Muscle of back (tissue), 11 donors: ENCODE measurements around the gene FBXL12. TPM values are rescaled to one million over a fixed set of nuclear protein-coding genes. Genes with fewer than 3 reads are reported as not detected.
"Not testable (repeated sequence)": the region's sequence is repeated elsewhere in the genome, so short reads cannot be mapped to it uniquely, and the experiment has no call there.

Source experiments
- DNase-seq, 3 donors: peaks; one replicate each; pipeline versions ENCODE4 v3.0.0 to v3.0.0-alpha.2; 2013
- polyA plus RNA-seq, 10 donors: library from polyadenylated mRNA; unstranded; fragments of 120-200 nt; gene quantifications; one replicate each; pipeline ENCODE4 v1.2.1, GENCODE V29; 2013; ENCODE audit not compliant: insufficient read length in 10 of 10

Gene FBXL12
- polyA plus RNA-seq, 10 donors: 22.8 to 30.1 (median 26.8) TPM

GRCh38 chr19:9843626-9844273, 24.9 kb upstream of the FBXL12 start:
- not testable (repeated sequence) for DNase-seq

- no peak for DNase-seq
Measured at GRCh38 chr19:9842834-9843625, 24.2 kb upstream of the FBXL12 start.

DNA sequence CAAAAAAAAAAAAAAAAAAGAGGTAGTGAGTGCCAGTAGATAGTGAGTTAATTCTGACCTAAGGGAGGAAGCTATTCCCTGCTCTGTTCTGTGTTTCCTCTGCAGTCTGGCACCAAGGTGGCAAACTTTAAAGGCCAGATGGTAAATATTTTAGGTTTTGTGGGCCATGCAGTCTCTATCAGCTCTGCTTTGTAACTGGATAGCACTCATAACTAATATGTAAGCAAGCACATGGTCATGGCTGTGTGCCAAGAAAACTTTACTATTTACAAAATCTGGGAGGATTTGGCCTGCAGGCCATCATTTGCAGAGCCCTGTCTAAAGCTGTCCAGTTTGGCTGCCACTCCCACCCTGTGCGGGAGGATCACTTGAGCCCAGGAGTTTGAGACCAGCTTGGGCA, 20.5 kb upstream of the FBXL12 start:
- DNase-seq: no peak

DNA sequence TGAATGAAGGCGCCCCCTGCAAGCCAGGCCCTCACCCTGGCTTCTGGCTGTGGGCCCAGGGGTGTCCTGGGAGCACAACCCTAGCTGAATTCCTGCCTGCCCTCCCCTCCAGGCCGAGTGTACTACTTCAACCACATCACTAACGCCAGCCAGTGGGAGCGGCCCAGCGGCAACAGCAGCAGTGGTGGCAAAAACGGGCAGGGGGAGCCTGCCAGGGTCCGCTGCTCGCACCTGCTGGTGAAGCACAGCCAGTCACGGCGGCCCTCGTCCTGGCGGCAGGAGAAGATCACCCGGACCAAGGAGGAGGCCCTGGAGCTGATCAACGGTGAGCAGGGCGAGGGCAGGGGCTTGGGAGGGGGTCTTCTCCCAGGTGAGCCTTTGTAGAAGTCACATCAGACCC, 19.4 kb upstream of the FBXL12 start:
- no peak for DNase-seq

GRCh38 chr19:9836021-9836420, 17.1 kb upstream of the FBXL12 start:
- no peak for DNase-seq

- no peak for DNase-seq
Measured at GRCh38 chr19:9835507-9835949, 16.6 kb upstream of the FBXL12 start.

DNA sequence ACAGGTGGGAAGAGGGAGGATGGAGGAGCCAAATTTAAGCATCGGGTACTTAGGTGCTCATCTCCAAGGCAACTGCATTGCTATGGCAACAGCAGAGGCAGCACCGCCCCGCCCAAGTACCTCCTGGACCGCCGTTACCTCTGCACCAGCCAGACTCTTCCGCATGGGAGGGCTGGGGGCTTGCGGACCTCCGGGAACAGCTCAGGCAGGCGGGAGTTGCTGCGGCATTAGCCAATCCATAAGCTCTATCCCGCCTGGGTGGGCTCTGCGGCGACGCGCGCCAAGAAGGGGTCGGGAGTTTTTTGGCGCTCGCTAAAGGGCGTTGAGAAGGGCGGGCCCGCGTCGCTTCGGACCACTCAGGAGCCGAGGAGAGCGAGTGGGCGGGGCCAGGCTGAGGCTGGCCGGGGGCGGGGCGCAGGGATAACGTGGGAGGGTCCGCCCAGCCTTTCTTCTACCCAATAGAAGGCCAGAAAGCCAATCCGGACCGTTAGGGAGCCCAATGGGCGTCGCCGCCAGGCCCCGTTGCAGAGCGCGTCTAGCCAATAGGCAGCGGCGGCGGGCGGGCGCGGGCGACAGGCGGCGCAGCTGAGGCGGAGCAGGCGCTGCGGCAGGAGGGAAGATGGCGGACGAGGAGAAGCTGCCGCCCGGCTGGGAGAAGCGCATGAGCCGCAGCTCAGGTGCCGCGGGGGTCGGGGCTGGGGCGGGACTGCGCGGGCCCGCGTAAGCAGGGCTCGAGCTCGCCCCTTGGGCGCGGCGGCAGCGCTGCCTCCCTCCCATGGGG, 16.0 kb upstream of the FBXL12 start, which contains the start of gene PIN1:
Gene PIN1 (plus strand): TSS at position 593 of the 781 bp plus-strand sequence. CDS start 27 bp downstream, at position 620.
- peak; percentile 99 to 100 (median 99) for DNase-seq

DNA sequence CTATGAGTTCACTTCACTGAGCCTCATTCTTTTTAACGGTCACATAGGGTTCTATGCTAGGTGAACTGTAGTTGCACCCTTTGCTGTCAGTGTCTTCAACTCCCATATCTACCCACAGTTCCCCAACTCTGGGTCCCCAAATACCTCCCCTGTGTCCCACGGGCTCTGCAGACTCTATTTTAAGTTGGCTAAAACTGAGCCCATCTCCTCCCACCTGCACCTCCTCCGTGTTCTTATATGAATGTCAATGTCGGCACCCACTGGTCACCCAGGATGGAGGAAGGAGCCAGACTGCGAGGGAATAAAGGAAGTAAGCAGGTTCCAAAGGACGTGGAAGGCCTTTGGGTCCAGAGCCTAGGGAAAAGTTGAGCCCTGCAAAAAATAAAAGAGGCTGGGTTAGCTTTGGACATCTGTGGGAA, 15.4 kb upstream of the FBXL12 start:
- DNase-seq: no peak

DNA sequence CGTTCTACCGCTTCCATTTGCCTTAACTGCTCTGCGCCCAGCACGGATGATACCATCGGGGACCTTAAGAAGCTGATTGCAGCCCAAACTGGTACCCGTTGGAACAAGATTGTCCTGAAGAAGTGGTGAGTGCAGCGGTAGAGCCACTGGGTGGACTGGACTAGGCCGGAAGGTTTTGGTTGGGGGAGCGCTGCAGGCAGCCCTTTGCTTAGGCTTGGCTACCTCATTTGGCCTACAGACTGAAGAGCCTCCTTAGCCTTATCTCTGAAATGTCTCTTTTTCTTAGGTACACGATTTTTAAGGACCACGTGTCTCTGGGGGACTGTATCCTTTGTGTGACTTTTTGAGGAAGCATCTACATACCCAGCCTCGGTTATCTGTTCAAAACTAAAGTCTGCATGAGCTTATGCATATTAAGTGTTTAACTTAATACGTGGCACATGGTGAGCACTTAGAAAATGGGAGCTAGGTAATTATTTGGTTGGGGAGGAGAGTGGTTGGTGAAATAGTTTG, 9.7 kb upstream of the FBXL12 start:
- no peak for DNase-seq

GRCh38 chr19:9827289-9828238, 8.7 kb upstream of the FBXL12 start, which contains the start of gene UBL5:
UBL5 (plus strand) TSS chr19:9827918; CDS start chr19:9828338, 420 bp downstream.
- DNase-seq: peak; percentile 84 to 96 (median 91)

DNA sequence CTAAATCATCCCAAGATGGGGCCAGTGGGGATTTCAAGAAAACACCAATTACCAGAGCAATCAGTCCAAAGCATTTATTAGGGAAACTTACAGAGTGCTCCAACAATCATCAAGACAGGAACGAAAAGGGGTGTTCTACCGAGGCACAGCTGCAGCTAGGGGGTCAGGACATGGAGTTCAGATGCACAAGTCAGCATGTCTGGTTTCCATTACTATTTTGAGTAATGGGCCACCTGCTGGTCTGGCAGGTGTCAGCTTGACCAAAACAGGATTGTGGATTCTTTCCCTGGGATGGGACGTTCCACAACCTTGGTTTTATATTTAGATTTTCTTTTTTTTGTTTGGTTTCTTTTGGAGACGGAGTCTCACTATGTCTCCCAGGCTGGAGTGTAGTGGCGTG, 4.9 kb upstream of the FBXL12 start:
- peak in 2 of 3 donors; percentile 33 to 35 for DNase-seq

GRCh38 chr19:9820034-9820433, 1.2 kb upstream of the FBXL12 start:
- DNase-seq: not testable (repeated sequence)

DNA sequence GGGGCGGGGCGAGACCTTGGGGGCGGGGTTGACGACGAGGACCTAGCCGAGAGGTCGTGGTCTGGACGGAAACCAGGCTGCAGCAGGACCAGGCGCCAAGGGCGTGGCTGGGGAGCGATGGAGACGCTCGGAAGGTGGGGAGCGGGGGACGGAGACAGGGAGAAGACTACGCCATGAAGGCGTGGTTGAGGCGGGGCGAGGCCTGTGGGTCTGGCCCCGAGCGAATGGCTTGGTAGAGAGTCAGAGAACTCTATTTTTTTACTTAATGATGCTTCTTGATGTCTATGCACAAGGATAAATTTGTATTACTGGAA, 674 bp upstream of the FBXL12 start:
- no peak for DNase-seq

DNA sequence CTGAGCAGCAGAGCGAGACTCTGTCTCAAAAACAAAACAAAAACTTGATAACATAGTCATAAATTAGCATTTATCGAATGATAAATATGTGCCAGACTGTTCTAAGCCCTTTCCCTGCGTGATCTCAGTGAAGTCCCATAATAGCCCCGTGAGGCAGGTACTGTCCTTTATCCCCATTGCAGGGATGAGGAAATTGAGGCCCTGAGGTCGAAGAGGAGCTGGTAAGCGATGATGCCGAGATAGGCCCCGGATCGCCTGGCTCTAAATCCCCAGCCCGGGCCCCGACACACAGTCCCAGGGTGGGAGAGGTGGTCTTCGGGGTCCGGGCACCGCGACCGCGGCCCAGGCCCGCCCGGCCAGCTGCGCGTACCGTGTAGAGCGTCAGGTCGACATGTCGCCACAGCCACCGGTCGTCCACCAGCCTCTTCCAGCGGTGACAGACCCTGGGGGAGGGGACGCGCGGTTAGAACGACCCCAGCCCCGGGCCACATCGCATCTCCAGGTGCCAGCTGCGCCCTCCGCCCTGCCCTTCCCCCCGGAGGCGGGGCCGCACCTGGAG, 625 bp downstream of the FBXL12 start:
- DNase-seq: no peak

GRCh38 chr19:9811139-9811538, 7.7 kb downstream of the FBXL12 start:
- no peak for DNase-seq

GRCh38 chr19:9808855-9809824, 9.7 kb downstream of the FBXL12 start:
- DNase-seq: no peak

DNA sequence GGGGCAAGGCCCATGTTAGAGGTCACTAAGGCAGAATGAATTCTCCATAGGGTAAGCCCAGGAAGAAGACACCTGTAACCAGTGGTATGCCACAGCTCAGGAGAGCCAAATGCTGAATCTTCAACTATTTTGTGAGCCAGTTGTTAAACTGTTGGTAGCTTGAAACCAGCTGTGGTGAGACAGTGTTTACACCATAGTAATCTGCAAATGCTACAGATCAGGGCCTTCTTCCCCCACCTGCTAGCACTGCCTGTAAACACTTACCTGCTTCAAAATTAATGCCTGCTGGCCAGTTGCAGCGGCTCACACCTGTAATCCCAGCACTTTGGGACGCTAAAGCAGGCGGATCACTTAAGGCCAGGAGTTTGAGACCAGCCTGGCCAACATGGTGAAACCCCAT, 12.1 kb downstream of the FBXL12 start:
- DNase-seq: no peak

DNA sequence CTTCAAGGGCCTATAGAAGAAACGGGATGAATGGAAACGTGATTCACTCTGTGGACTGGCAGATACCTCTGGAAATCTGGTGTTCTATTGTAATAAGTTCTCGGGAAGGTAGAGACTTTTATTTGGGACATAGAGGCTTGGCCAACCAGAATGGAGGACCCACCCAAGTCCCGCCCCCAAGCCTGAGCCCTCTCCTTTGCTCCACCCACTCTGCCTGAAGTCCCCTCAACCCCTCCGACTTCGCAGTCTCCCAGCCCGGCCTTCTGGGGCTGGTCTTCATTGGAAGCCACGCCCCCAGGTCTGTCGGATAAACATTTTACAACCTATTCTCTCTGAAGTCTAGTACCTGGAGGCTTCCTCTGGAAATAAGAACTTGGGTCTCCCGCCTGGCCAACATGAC, 16.9 kb downstream of the FBXL12 start:
- DNase-seq: no peak

DNA sequence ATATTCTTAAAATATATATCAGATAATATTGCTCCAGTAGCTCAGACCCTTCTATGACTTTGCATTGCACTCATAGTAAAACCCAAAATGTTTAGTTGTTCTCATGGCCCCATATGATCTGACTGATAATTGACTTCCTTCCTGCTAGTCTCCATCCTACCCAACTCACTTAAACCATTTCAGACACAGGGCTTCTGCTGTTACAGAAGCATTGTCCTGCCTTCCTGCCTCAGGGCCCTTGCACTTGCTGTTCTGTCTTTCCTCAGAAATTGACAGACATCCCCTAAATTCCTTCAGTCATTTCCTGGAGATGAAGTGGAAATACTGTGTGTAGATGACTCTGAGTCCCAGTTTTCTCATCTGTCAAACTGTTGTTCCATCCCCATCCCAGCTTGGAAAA, 19.7 kb downstream of the FBXL12 start:
- no peak for DNase-seq
